NCI-H69 (cell line): ENCODE data around the gene CEP72.
A peak's percentile ranks its signal among the peaks of the same experiment; 100 is the strongest.
"Not testable (repeated sequence)": the region's sequence is repeated elsewhere in the genome, so short reads cannot be mapped to it uniquely, and the experiment has no call there.

Experiments used
- DNase-seq: peaks from one replicate; lab custom pipeline; 2025; lab: John Stamatoyannopoulos, UW

CEP72 gene

GRCh38 chr5:672329-673160, 60.4 kb downstream of the CEP72 start:
- DNase-seq = peak; percentile 89

DNA sequence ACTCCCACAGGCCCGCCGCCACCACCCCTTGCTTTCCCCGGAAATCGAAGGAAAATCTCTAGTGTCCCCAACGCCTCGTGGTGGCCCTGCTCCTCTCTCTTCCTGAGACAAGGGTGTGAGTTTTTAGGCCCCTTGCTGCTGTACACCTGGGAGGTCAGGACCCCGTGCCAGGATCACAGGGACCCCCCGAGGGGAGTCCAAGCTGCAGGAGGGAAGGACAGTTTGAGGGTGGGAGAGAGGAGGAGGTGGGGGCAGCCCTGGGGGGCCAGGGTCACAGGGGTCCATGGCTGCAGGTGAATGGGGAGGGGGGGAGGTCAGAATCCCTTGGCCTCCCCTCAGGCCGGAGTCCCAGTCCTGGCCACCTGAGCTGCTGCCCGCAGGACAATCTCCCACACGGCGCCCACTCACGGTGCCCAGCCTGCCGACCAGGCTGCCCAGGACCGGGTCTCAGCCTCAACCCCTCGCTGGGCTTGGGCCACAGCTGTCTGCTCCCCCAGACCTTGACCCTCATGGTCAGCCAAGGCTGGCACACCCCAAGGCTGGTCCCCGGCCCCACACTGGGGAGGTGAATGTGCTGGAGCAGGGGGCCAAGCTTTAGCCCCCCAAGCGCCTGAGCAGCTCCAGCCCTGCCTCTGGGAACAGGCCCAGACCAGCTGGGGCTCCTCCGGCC, 61.2 kb downstream of the CEP72 start:
- no peak for DNase-seq

GRCh38 chr5:673831-674629, 61.9 kb downstream of the CEP72 start:
- peak; percentile 30 for DNase-seq

GRCh38 chr5:674630-675011, 62.5 kb downstream of the CEP72 start:
- DNase-seq = peak; percentile 27

GRCh38 chr5:675111-675870, 63.2 kb downstream of the CEP72 start:
- no peak for DNase-seq

GRCh38 chr5:675871-676698, 63.9 kb downstream of the CEP72 start:
- DNase-seq = no peak

DNA sequence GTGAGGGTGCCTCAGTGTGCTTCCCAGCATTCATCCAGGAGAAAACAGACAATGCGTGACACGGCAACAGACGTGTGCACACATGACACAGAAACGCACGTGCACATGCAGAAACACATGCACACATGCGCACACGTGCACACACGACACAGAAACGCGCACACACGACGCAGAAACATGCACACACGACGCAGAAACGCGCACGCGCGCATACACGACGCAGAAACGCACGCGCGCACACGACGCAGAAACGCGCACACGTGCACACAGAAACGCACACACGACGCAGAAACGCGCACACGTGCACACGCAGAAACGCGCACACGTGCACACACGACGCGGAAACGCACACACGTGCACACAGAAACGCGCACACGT, 64.5 kb downstream of the CEP72 start:
- no peak for DNase-seq

DNA sequence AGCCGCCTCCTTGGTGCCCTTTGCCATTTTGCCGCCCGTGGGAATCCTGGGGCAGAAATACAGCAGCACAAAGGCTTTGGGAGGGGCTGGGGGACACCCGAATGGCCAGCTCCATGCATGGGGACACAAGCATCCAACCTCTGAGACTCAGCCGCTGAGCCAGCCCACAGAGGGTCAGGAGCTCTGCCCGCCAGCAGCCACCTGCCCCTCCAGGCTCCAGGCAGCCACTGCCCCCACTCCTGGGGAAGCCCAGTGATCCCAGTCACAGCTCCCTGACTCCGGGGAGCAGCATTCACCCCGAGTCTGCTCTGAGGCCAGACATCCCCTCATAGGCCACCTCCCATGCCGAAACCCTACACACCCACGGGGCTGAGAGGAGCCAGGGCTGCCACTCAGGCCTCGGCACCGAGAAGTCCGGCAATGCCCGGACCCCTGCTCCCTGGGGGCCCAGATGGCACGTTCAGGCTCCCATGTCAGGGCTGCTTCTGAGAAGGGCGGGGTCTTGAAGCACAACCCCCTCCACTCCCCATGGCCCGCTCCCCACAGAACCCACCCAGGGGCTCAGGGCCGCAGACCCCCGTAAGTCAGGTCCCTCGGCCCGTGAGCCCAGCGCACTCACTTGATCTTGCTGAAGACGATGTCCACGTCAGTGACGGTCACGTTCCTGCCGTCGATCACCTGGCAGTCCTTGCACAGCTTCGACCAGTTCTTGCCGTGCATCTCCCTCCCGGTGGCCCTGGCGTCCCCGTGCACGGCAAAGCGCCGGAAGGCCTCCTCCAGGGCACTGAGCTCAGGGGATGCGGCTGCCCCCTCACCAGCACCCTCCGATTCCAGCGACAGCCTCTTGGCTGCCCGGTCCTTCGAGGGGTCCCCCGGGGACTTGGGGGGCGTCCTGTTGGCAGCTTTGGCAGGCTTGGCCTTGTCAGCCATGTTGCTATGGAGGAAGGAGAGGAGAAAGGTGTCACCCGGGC, 65.3 kb downstream of the CEP72 start:
- no peak for DNase-seq

- DNase-seq = not testable (repeated sequence)
These were observed 66.4 kb downstream of the CEP72 start for GRCh38 chr5:678521-678920.

- not testable (repeated sequence) for DNase-seq
These were observed 67.2 kb downstream of the CEP72 start for GRCh38 chr5:679166-679895.

GRCh38 chr5:680118-680795, 68.1 kb downstream of the CEP72 start:
- DNase-seq = not testable (repeated sequence)

- not testable (repeated sequence) for DNase-seq
These were observed 68.7 kb downstream of the CEP72 start for GRCh38 chr5:680836-681235.

DNA sequence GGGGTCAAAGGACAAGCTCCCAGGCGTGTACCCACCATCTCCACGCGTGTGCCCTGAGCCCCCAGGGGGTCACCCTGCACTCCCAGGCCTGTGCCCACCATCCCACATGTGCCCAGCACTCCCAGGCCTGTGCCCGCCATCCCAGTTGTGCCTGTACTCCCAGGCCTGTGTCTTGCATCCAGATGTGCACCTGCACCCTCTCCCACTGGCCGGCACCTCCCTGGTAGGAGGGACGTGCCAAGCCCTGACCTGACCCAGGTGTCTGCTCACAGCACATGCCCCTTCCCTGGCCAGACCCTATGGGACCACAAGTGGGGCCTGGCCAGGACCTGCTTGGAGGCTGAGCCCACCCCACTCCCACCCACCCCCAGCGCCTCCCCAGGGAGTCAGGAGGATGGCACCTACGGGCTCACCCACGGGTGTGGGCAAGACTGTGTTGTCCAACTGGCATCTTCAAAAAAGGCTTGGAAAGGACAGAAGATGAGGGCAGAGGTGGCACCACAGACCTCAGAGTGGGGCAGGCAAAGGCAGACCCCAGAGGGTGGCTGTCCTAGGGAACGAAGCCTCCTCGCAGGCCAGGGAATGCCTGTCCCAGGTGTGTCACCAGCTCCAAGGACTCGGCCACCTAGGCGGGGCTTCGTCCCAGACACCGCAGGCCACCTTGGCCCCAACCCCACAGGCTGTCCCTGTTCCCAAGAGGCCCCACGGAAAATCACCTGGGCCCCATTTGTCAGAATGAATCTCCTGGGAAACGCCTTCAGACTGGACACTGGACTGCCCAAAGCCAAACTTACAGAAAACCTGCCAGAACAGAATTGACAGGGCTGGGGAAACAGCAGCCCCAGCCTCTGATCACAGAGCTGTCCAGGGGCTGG, 69.4 kb downstream of the CEP72 start:
- not testable (repeated sequence) for DNase-seq

- not testable (repeated sequence) for DNase-seq
These were observed 70.1 kb downstream of the CEP72 start for GRCh38 chr5:682216-682615.

DNA sequence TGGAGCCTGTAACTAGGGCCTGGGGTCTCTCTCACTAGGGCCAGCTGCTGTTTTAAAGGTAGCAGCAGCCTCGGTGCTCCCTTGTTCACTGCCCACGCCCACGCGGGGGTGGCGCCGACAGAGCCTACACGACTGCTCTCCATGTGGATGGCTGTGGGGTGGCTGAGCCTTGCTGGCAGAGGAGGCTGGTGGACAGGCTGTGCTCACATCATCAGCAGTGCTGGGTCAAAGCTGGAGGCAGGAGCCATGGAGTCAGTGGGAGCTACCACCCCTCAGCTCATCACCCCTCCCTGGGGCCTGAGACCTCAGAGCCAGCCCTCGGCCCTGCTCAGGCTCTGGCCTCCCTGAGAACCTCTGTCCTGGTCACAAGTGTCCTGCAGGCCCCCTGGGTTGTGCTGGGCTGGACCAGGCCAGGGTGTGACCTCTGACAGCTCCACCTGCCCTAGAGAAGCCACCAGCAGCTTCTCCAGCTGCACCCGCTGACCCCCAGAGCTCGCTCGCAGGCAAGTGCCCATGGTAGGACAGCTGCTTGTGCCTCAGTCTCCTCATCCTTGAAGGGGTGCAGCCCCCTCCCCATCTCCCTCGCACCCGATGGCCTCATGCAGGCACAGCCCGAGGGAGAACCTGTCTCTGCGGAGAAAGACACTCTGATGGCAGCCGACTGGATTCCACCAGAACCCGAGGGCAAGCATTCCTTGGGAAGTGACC, 70.7 kb downstream of the CEP72 start:
- DNase-seq = not testable (repeated sequence)

GRCh38 chr5:683551-684481, 71.7 kb downstream of the CEP72 start:
- peak; percentile 79 for DNase-seq
